Measurements from ENCODE around the gene MYOT.

MYOT gene

GRCh38 chr5:137902408-137903133 lies 34.9 kb downstream of the MYOT start:
- no peak for DNase-seq

- DNase-seq = no peak
These were observed 47.1 kb downstream of the MYOT start for GRCh38 chr5:137914758-137915157.

GRCh38 chr5:137916923-137917322 lies 49.3 kb downstream of the MYOT start:
- no peak for DNase-seq

GRCh38 chr5:137921931-137922330 lies 54.3 kb downstream of the MYOT start:
- no peak for DNase-seq

GRCh38 chr5:137923856-137924255 lies 56.2 kb downstream of the MYOT start:
- no peak for DNase-seq

- DNase-seq = no peak
These were observed 65.1 kb downstream of the MYOT start for GRCh38 chr5:137932800-137933199.

- DNase-seq = no peak
These were observed 65.8 kb downstream of the MYOT start for GRCh38 chr5:137933491-137933911.

- no peak for DNase-seq
These were observed 67.5 kb downstream of the MYOT start for GRCh38 chr5:137935190-137935589.

GRCh38 chr5:137935694-137936093 lies 68.0 kb downstream of the MYOT start:
- no peak for DNase-seq
